Cerebellar nuclear complex (tissue), 1 donor: ENCODE results near the gene SOX1.

Experiments used
- DNase-seq, 2 experiments: peaks; one replicate each; lab custom pipeline; 2025; lab: John Stamatoyannopoulos, UW

The SOX1 gene

DNA sequence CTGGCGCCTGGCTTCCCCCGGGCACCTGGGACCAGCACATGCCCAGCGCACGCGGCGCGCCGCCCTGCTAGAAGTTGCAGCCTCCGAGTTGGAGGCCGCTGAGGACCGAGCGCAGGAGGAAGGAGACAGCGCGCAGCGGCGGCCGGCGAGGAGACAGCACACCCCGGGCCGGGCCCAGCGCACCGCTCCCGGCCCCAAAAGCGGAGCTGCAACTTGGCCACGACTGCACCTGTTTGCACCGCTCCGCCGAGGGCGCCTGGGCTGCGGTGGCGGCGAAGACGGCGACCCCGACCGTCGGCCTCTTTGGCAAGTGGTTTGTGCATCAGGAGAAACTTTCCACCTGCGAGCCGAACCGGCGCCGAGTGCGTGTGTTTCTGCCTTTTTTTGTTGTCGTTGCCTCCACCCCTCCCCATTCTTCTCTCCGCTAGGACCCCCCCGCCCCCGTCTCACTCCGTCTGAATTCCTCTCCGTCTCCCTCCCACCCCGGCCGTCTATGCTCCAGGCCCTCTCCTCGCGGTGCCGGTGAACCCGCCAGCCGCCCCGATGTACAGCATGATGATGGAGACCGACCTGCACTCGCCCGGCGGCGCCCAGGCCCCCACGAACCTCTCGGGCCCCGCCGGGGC, at the start of gene SOX1:
Gene SOX1 (plus strand): TSS at position 34 of the 626 bp plus-strand sequence. CDS start 510 bp downstream, at position 544.
- DNase-seq = no peak

DNA sequence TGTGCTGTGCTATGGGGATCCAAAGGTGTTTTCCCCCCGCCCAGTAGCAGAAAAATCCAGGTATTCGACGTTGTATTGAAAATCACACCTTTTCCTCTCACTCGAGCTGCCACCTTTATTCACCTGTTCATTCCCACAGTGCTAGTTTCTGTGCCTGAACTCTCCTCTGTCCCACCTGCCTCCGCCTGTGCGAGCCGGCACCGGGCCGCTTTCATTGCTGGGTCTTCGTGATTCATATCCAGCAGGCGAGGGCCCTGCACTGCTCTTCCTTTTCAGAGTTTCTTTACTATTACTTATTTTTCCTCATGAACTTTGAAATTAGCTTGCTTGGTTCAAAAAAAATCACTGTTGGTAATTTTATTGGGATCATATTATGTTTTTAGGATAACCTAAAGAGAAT, 42.4 kb upstream of the SOX1 start:
- no peak for DNase-seq

DNA sequence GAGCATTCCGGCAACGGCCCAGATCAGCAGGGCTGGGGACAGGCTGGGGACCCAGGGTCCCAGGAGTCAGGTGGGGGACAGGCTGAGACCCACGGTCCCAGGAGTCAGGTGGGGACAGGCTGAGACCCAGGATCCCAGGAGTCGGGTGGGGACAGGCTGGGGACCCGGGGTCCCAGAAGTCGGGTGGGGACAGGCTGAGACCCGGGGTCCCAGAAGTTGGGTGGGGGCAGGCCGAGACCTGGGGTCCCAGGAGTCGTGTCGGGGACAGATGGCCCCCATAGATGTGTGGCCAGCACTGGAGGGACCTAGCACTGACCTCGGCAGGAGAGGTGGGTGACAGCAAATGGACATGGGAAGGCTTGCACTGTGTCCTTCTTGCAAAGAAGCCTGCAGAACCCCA, 39.7 kb upstream of the SOX1 start:
- DNase-seq = no peak

DNA sequence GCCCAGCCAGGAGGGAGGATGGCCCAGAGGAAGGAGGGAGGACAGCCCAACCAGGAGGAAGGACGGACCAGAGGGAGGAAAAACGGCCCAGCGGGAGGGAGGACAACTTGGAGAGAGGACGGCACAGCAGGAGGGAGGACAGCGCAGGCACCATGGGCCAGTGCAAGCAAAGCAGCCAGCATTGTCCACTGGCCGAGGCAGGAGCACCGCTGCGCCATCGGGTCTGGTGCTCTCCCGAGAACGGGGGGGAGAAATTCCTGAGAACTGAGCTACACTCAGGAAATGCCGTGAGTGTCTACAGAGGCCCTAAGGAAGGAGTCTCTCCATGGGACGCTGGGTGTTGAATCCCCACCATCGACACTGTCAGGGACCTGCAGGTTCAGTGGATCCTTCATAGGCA, 38.5 kb upstream of the SOX1 start:
- no peak for DNase-seq

DNA sequence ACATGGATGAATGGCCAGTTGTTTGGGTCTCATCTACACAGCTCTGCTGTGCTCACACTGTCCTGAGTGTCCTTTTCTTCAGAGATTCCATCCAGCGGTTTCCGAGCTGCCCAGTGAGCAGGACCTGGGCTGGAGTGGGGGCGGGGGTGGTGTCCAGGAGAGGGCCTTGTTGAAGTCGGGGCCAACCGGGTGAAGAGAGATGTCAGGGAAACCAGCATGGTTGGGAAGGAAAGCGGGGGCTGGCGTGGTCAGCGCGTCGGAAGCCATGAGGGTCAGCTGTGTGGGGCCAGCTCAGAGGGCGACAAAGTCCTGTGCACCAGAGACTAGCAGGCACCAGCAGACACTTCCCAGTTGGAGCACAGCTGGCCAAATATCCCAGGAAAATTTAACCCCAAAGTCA, 37.8 kb upstream of the SOX1 start:
- DNase-seq = no peak

DNA sequence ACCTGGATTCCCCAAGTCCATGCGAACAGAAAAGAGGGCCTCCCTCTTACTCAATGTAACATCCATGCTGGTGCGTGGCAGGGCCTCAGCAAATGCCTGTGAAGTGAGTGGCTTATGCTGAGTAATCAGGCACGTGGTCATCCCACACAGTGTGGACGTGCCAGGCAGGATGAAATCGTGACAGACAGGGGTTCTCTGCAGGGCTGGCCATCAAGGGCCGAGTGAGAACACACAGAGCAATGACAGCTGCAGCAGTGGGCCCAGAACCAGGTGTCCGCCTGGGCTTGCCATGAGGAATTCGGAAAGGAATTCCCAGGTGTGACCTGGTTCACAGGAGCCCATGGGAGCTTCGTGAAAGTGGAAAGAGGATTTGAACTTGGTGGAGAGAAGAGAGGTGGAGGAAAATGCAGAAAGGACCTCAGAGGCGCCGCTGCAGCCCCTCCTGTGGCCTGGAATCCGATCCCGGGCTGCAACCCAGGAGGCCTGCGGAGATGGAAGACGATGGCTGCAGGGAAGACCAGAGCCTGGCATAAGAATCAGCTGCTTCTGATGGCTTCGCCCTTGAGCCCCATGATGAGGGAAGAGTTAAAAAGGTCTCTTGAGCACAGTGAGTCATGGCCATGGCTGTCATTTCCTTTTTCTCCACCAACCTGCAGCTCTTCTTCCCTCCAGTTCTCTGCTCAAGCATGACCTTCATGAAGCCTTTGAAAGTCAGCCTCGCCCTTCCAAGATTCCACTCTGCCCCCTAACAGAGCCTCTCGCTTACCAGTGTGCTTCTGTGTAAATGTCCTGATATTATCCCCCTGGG, 34.6 kb upstream of the SOX1 start:
- no peak for DNase-seq

DNA sequence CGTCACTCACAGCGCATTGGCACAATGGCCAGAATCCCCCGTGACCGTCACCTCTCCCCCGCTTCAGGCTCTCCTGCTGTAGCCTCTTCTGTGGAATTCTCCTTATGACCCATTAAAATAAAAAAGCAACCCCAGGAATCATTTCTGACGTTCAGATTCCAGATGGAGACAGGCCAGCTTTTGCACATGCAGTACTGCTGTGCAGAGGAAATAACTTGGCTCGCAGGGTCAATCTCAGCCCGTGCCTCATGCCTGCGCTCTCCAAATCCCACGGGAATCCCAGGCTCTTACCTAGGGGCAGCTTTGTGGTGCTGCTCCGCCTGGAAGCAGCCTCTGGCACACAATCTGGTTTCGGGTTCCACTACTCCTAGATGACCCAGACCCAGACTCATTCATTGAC, 32.7 kb upstream of the SOX1 start:
- no peak for DNase-seq

DNA sequence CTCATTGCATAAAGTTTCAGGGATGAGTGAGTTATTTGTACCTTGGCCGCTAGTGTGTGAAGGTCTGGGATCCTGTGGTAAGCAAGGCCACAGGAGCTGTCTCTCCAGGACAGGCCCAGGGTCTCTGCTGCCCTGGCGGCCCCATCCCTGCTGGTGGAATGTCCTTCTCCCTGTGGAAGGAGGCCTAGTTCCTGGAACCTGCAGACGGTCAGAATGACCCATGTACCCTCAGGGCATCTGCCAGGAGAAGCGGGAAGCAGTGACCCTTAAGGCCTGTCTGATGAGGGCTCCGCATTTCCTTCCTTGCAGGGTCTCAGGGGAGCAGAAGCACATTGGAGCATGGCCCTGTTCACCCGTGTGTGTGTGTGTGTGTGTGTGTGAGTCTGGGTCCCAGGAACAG, 32.1 kb upstream of the SOX1 start:
- DNase-seq = no peak

DNA sequence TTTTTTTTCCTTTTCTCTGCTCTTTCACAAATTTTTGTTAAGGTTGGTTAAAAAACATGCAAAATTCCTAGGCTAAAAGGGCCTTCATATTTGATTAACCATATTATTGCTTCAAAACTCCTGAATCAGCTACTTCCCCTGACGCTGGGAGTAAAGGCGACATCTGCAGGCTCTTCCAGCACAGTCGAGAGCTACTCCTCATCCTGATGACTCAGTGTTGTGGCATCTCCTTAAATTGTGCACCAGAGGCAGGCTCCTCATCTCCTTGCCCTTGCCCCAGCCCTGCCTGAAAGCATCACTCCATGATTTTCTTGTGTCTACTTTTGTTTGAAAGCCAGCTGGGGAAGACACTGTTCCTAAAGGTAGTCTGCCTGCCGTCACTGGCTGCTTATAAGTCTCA, 24.5 kb upstream of the SOX1 start:
- DNase-seq = no peak

DNA sequence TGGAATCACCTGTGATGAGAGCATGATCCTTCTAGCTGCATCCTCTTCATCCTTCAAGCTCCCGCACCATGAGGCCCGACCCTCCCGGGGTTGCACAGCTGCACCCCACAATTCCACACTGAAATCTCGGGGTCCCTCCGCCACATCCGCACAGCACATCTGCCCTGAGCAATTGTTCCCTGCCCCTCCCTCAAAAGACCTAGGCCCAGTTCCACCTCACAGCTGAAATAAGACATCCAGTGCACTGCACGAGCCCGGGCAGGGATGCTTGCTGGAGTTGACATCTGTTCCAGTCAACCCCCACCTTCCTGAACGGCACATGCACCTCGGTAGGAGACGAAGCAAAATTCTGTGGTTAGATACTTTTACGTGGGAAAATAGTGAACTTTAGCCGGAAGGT, 14.7 kb upstream of the SOX1 start:
- DNase-seq = no peak

DNA sequence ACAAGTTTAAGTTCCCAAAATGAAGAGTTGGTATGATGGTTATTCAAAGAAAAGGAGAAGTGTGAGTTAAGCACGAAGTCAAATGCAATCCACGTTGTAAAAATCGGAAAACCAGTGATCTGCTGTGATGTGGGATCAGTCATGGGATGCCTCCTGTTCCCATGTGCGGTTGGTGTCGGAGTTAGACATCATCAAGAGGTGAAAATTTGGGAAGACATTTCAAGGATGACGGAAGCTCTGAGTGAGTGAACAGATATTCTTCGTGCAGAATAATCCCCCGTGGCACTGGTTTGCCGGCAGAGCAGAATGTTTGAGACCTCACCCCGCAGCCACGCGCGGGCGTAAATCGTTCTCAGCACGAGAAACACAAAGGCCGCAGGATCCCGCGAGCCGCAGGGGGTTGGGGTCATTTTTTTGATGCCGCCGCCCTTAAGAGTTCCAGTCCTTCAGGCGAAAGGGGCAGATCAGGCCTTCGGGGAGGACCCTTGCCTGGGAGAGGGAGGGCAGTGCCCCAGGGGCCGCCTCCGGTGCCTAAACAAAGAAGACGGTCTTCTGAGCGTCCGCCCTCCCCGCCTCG, 13.7 kb upstream of the SOX1 start:
- no peak for DNase-seq

DNA sequence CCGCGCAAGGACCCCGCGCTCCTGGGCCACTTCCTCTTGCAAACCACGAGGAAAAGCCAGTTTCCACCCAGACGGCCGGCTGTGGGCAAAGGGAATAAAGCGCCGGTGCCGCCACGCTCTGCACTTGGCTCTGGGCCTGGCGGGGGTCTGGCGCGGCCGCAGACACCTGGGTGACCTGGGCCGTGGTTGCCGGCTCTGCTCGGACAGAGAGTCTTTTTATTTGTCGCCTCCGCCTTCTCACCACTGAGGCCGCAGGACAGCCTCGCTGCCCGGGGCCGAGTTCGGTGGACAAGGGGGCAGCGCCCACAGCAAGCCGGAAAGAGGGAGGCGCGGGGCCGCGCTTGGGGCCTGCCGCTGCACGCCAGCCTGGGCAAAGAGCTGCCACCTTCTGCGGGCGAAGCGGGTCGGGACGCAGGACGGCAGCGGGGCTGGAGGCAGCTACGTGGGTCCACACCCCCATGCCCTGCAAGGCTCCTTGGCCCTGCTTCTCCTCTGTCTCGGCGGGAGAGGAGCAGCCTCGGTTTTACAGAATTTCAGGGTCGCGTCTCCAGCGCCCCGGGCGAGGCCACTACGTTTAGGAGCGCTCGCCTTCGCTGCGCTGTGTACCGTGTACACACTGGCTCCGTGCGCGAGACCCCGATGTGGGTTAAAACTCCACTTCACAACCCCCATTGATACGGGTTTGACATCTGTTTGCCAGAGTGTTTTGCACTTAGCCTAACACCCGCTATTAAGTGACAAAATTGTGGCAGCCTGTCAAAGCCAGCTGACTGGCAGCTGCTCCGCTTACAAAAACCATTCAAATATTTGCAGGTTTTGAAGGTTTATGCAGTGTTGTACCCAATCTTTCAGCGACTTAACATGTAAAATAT, 13.0 kb upstream of the SOX1 start:
- no peak for DNase-seq

DNA sequence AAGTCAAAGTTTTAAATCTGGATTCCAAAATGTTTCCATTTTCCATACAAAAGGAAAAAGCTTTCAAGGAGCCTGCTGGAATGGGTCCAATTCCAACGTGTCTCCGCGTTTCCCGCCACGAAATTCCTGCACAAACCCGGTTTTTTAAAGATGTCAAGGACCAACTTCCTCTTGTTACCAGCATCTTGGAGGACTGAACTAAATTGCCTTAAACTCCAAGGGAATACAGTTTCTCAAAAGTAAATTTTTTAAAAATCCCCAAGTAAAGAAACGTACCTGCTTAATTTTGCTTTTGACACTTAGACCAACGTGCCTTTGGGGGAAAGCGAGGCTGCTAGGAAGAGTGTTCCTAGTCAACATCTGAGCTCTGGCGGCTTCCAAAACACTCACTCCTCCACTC, 12.3 kb upstream of the SOX1 start:
- DNase-seq = no peak

DNA sequence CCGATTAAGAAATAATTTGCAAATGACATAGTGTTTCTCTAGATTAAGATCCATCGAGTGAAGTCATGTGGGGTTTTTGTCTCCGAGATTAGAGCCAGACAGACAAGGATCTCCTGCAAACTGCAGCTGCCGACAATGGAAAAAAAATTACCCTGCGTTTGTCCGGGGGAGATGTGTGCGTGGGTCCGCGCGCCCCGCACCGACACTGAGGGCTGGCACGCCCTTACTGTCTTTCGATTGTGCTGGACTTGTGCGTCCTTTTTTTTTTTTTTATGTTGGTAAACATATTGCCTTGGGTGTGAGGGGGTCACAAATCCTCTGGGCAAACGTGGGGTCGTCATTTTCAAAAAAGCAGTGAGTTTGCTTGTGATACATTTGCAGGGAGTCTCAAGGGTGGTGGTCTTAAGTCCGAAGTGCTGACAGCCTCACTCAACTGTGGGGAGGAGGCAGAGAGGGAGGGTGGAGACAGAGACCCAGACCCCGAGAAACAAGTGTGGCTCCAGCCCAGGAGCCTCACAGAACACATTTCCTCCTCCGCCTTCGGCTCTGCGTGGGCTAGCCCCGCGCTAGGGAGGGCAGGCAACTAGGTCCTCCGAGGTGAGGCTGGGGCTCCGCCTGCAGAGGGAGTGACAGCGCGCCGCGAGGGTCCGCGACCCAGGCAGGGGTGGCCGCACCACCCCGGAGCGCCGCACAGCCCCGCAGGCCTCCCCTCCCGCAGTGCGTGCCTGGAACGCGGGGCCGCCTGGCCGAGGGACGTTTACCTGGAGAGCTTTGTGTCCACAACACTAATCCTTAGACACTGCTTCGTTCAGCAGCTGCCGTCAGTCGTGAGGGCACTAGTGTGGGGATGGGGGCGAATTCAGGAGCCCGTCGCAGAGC, 11.7 kb upstream of the SOX1 start:
- no peak for DNase-seq

DNA sequence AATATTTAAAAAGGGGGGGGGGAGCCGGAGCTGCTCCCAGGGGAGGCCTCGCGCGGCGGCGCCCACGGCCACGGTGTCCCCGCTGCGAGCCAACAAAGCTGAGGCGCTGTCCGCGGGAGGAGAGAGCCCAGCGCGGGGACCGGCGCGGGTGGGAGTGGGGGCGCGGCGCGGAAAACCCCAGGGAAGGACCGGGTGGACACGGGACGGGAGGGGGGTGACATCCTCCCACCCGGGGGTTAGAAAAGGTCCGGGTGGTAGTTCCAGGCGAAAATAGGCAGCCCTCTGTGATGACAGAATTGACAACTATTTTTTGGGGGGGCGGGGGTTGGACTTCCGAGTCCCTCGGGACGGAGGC, 11.1 kb upstream of the SOX1 start:
- no peak for DNase-seq

DNA sequence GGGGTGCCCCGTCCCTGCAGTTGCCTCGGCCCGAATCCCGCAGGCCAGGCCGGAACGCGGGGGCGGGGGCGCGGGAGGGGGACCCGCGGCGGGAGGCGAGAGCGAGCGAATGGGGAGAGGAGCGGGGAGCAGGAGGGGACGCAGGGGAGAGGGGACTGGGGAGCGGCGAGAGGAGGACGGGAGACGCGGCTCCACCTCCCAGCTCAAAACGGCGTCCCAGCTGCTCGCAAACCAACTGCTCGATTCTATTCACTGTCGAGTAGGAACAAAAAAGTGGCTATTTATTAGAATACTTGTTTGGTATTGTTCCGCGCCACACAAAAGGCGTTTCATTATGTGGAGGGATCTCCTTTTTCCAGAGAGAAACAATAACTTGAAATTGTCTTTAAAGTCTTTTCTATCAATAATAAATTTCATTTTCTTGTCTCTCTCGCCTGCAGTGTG, 10.6 kb upstream of the SOX1 start:
- DNase-seq = no peak

DNA sequence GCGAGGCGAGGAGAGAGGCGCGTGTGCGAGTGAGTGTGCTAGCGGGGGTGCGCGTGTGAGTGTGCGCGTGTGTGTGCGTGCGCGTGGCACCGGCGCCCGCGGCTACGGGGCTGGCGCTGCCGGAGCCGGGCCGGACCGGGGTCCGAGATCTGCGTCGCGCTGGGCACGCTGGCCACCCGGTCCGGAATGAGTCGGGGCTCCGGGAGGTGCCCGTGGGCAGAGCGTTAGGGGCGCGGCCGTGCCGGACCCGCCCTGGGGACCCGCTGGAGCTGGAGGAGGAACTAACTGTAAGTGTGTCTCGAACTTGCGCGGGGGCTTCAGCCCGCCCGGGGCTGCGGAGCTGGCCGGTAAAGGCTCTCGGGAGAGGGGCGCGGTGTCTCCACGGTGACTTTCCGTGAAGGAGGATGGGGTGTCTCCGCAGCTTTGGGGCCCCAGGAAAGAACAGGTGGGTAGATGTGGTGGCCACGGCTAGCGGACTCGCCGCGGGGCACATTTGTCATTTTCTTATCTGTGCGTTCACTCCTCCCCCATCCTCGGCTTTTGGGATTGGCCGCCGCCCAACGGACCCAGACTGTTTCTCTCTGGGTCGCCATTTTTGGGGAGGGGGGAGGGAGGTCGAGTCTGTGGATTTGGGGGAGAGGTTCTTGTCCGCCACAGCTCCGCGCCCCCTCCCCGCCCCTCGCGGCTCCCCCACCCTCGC, 10.1 kb upstream of the SOX1 start:
- DNase-seq = no peak

DNA sequence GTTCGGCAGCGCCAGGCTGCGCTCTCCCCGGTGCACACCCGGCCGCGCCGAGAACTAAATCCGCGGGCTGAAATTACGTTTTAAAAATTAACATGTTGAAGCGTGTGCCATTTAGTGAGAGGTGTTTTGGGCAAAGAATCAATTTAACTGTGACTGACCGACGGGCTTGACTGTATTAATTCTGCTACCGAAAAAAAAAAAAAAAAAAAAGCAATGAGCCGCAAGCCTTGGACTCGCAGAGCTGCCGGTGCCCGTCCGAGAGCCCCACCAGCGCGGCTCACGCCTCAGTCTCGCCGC, 9.6 kb upstream of the SOX1 start:
- no peak for DNase-seq

DNA sequence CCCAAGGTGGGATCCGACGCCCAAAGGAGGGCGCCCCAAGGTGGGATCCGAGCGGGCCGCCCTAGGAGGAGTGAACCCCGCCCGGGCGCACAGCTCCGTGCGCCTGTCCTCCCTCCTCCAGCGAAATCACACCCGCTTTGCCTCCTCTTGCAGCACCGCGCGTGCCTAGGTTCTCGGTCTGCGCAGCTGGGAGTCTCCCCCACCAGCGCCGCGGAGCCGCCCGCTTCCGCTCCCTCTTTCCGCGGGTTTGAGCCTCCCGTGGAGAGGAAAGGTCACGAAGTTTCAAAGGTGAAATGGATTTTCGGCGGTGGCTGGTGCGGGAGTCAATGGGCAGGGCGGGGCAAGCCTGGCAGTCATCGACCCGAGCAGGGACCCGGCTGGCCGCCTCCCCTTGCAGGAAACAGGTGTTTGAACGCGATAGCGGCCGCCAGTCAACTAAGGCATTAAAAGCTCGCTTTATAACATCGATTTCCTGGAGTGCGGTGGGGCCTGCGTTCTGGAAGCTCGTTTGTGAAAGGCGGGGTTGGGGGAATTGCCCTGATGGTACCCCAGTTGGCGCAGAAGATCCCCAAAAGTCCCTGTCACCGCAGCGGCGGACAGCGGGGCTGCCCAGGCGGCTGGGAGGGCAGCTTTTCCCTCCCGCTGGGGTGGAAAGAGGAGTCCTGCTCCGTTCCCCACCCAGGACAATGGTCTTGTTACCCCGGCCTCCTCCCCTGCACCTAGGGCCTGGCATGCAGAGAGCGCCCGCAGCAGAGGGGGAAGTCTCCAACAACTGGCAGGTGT, 9.0 kb upstream of the SOX1 start:
- no peak for DNase-seq

DNA sequence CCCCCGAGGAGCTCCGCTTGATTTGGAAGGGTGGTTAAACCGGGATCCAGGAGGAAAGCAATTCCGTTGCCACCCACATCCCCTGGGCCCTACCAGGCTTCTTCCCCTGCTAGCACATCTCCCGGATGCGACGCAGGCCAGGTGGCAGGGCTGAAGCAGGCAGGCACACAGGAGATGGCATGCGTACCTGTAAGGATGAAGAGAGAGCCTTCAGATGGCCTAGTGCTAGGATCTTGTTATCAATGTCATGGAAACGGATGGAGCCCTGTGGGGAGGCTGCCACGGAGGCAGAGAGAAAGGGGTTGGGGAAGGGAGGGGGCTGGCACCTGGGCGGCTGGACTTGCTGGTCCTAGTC, 8.5 kb upstream of the SOX1 start:
- DNase-seq = no peak
